ENCODE measurements around the gene GABRB2. TPM values are rescaled to one million over a fixed set of nuclear protein-coding genes. Genes with fewer than 3 reads are reported as not detected.
"Not testable (repeated sequence)": the region's sequence is repeated elsewhere in the genome, so short reads cannot be mapped to it uniquely, and the experiment has no call there.

The GABRB2 gene
- total RNA-seq, result 0.25 TPM
- long read RNA-seq, result 0 reads

DNA sequence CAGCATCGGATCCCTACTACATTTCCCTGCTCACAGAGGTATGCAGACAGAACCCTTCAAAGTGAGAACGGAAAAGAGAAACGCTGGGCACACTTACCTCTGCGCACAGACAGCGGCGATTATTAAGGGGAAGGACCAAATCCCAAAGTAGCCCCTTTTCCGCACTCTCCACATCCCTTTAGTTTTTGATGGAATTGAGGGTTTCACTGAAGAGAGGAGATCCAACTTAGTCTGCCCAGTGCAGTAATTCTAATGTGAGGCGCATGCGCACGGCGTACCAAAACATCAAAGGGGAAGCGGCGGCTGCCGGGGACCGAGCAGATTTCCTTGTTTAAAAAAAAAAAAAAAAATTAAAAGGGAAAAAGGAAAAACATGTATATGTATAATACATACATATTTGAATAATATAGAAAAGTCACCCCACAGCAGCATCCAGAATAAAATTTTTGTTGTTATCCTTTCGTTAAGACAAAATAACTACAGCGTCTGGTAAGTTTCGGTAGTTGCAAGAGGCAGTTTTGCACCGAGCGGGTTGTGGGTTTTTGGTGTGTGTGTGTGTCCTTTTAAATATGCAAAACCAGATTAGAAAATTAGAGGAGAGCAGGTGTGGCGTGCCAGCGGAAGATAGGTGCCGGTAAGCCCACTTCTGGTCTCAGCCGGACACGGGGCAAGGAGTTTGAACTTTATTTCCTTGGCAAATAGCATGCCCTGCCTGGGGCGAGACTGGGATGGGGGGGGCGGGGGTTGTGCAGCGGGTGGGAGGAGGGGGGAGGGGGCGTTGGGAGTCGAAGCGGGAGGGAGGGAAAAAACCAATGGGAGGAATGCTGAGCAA, at the start of gene GABRB2:
TSS of gene GABRB2 (minus strand) at position 256 of the 832 bp plus-strand sequence. CDS start at position 174, 82 bp downstream.
- no peak for ATAC-seq
- peak; percentile 62 for DNase-seq
- intact Hi-C loops (cut with micrococcal nuclease), result no loop called here

DNA sequence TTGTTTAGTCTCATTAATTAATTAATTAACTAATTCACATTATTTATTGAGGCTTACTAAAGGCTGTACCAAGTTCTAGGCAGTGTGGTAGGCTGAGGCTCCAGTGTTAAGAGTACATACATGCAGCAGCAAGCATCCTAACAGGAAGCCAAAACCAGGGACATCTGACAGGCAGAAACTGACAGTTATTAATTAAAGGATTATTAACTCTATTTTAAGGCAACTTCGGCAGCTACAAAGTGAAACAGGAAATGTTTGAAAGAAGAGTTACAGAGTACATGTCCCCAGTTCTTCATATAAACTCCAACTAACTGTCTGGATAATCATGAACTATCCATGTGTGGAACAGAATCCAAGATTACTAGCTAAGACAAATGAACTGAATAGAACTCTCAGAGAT, 39.3 kb upstream of the GABRB2 start:
- ATAC-seq (no peak), DNase-seq (no peak)
- intact Hi-C loops (cut with micrococcal nuclease), result no loop called here

DNA sequence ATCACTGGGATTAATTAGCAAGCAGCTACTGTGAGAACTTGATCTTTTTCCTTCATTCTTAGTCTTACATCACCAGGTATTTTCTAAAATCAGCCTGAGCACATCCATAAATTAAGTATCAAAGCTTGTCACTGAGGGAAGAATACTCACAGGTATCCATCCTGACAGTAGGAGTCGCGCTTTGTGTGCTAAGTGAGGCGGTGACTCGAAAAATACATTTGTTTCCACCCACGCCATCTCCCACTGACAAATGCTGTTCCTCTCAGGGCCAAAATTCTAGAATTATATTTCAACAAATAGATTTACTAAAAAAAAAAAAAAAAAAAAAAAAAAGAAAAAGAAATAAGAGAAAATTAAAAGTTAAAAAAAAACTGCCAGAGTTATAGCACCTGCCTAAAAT, 34.1 kb upstream of the GABRB2 start:
- ATAC-seq (no peak), DNase-seq (no peak)
- intact Hi-C loops (cut with micrococcal nuclease), result no loop called here

DNA sequence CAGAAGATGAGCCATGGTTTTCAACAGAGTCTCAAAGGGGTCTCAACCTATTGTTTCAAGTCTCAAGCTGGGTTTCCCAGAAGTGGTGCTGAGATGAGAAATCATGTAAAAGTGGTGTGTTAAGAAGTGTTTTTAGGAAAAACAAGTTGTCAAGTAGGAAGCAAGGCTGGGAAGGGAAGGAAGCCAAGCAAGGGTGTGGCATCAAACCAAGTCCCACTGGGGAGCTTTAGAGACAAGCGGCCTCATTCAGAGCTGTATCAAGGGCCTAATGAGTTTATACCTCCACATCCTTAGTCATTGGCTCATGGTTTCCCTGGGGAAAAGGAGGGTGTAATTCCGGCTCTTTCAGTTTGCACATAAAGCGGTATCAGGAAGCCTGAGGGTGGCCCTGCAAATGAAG, 26.4 kb upstream of the GABRB2 start:
- peak; percentile 18 for DNase-seq
- intact Hi-C loops (cut with micrococcal nuclease), result no loop called here
- no peak for ATAC-seq

DNA sequence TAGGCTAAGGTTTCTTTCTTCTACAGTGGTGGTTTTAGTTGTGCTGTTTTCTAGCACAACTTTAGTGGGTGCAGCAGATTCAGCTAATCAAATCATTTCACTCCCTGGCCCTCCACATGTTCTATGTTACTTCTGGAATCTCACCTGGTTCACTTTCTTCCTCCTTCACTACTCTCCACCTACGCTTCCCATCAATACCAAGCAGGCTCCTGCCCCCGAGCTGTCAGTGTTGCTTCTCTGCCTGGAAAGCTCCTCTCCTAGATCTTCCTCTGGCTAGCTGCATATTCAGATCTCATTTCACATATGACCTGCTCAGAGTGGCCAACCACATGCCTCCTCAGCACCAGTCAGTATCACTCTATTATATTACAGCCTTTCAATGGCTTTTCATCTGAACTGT, 19.6 kb upstream of the GABRB2 start:
- ATAC-seq, result no peak
- no peak for DNase-seq
- intact Hi-C loops (cut with micrococcal nuclease), result no loop called here

DNA sequence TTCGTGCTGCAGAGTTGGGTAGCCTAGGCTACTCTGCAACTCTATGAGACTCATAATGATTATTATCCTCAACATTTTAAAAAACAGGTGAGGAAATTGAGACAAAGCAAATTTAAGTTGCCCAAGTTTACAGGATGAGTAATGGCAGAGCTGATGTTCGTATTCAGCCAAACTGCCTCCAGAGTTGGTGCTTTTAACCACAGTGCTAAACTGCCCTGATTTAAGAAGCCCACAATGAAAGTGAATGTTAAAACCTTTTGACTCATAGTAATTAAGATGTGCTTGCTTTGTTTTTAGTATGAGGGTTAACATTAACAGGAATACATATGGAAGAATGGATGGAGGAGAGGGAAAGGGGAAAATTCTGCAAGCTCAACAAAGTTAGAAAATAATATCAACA, 15.9 kb upstream of the GABRB2 start:
- no peak for ATAC-seq
- DNase-seq, result no peak
- intact Hi-C loops (cut with micrococcal nuclease), result no loop called here

DNA sequence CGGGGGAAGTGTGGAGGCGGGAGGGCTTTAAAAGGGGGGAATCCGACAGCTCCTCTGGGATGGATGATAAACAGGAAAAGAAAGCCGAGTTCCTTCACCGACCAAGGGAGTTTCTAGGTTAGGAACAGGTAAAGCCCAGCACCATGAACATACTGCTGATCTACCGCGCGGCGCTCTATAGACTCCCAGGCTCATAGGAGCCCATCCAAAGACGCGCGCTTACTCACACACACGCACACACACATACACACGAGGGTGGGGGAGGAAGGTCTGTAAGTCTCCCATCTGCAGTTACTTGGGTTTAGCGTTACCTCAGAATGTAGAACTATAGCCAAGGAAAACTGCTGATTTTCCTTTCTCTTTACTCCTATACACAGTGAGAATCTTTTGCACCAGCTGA, 2.6 kb upstream of the GABRB2 start:
- intact Hi-C loops (cut with micrococcal nuclease), result no loop called here
- DNase-seq (no peak), ATAC-seq (no peak)

DNA sequence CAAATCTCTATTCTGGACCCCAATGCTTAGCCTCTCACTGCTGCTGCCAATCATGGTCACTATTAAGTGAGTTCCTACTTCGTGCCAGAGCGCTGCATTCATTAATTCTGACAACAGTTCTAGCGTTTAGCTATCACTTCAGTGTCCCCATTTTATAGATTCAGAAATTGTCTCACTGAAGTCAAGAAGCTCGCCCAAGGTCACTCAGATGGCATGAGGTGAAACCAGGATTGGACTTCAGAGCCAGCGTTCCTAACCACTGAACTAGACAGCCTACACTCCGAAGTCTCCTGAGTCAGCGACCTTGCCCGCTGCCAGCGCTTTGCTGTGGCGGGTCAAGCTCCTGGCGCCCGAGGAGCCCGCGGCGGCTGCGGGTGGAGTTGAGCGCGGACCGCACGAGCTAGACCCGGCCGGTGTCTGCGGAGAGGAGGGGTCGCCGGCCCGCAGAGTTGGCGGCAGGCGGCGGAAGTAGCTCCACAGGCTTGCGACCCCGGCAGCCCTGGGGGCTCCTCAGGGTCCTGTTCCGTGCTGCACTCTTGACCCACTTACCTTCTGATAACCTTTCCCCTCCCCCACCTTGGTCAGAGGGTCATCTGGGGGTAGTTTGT, 2.1 kb upstream of the GABRB2 start:
- ATAC-seq (no peak), DNase-seq (peak; percentile 25)
- intact Hi-C loops (cut with micrococcal nuclease), result no loop called here

DNA sequence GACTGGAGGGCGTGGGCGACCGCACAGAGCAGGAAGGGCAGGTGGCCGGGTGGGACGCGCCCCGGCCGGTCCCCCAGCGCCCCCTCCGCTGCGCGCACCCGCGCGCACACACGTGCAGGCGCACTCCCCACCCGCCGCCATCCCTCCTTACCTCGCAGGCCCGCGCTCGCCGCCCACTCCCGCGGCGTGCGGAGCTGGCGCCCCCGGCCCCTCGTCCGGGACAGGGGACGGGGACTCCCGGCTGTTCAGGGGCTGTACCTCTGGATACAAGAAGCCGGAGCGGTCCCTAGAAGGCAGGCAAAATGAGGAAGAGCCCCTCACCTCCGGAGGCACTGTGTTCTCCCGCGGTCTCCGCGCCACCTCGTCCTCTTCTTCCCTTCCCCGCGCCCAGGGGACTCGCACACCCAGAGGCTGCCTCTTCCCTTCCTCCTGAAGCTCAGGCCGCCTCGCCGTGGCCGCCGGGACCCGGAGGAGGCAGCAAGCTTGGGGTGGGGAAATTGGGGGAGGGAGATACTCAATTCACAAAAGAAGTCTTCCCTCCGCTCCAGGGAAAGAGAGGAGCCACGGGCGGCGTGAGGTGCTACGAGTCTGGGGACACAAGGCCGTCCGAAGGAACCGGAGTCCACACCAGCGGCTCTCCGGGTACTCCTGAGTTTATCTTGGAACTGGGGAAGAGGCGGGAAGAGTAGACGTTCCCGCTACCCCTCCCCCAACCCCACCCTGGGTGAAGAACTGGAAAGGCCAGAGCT, 1.4 kb upstream of the GABRB2 start:
- DNase-seq (peak; percentile 15), ATAC-seq (no peak)
- intact Hi-C loops (cut with micrococcal nuclease), result no loop called here

DNA sequence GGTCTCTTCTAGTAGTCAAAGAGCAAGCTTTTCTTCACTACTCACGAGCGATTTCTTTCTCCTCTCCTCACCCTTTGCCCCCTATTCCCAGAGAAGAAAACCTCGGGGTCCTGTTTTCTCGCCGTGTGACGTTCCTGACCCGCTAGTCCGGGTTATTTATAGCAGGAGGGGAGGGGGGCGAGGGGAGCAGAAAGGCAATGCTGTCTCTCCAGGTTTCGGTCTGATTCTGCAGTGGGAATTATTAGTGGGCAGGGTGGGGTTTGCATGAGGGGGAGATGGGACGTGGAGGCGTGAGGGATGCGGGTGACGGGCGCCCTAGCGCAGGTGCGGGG, 847 bp upstream of the GABRB2 start:
- ATAC-seq, result no peak
- no peak for DNase-seq
- intact Hi-C loops (cut with micrococcal nuclease), result no loop called here

DNA sequence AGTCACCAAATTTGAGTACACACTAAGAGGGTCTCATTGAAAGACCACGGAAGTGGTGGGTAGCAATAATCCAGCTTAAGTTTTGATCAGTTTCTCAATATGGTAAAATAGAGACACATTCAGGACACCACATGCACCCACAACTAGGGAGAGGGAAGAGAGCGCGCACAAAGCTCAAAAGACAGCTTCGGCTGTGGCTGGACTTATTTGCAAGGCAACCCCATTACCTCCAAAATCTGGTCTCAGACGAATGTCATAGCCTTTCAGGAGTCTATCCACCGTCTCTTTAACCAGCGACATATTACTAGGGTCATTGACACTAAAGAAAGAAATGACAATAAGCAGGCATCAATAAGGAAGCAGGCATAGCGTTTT, 443 bp downstream of the GABRB2 start:
- intact Hi-C loops (cut with micrococcal nuclease), result no loop called here
- no peak for ATAC-seq
- no peak for DNase-seq

DNA sequence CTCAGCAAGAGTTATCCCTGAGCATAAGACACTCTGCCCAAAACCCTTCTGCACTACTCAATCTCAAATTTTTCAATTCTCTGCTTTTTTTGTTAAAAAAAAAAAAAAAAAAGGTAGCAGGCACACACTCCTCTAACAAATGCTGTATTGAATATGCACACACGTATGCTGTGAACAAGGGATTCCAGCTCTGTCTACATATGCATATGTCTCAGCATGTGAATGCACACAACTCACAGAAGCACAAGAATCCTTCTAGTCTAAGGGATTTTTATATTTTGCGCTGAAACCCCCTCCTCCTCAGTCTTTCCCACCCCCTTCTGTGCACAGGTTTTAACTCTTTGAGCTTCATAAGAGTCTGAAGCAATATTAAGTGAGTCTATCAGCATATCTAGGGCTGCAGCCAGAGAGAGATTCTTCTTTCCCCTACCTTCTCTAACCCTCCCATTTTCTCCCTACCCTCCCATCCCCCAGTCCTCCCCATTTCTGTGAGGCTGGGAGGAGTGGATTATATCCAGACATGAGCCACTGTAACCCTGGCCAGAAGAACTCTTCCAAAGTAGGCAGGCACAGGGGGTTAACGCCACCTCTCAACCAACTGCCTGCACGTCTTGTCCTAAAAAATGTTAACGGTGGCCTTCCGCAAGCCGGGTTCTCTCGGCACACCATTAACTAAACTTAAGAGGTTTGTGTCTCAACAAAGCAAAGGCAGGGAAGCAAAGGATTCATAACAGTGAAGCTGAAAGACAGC, 1.0 kb downstream of the GABRB2 start:
- DNase-seq, result no peak
- intact Hi-C loops (cut with micrococcal nuclease), result no loop called here
- no peak for ATAC-seq

DNA sequence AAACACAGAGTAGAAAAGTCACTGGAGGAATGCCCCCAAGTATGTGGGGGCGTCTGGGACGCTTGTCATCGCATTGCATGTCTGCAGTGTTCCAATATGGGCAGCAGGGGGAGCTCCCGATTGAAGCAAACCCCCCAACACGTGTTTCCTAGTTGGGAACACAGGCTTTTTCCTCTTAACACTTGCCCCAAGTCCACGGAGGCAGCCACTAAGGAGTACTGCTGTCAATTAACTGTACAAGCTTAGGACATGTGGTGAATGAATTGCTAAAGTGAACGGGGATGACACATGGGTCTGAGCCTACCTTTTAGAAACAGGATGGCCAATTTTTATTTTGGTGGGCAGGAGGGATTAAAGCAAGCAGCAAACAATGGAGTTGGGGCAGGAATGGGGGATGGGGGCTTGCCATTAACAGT, 2.2 kb downstream of the GABRB2 start:
- intact Hi-C loops (cut with micrococcal nuclease), result no loop called here
- ATAC-seq (no peak), DNase-seq (peak; percentile 27)

DNA sequence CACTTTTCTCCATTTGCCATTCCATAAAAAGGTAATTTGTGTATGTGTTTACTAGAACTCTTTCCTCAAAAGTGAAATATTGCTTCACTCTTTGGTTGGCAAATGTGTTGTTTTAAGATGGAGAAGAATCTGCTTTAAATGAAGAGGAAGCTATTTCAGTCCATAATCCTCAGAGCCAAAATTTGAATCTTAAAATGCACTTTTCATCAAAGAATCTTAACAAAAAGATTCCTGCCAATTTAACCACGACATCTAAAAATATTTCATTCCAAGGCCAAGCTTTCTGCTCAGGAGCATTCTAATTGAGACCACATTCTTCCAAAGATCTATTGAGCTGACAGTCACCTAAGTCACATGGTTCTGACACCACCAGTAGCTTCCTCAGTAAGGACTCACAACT, 7.5 kb downstream of the GABRB2 start:
- no peak for ATAC-seq
- intact Hi-C loops (cut with micrococcal nuclease), result no loop called here

DNA sequence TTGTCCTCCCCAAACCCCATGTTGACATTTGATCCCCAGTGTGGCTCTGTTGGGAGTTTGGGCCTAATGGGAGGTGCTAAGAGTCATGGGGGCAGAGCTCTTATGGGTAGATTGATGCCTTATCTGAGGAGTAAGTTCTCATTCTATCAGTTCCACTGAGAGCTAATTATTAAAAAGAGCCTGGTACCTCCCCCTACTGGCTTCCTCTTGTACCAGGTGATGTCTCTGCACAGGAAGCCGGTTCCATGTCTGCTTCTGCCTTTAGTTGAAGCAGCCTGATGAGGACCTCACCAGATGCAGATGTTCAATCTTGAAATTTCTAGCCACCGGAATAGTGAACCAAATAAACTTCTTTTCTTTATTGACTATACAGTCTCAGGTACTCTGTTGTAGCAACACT, 10.8 kb downstream of the GABRB2 start:
- no peak for ATAC-seq
- intact Hi-C loops (cut with micrococcal nuclease), result no loop called here
- DNase-seq, result no peak

More for the DNA sequence above, 7.5 kb downstream of the GABRB2 start:
- no peak for DNase-seq

DNA sequence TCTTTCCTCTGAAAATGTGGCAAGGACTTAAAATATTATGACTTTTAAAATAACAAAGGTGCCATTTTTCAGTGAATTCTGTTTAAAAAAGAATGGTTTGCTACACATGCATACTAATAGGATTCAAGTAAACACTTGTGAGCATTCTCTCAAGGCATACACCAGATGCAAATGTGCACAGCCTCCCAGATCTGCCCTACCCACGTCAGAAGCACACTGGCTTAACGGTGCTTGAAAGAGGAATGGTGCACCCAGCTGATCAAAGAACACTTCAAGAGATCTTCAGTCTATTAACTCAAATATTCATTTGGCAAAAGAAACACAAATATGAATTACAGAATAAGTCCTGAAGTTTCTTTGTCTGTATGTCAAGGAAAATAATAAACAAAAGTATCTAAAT, 15.8 kb downstream of the GABRB2 start:
- ATAC-seq (no peak), DNase-seq (no peak)
- intact Hi-C loops (cut with micrococcal nuclease), result no loop called here

DNA sequence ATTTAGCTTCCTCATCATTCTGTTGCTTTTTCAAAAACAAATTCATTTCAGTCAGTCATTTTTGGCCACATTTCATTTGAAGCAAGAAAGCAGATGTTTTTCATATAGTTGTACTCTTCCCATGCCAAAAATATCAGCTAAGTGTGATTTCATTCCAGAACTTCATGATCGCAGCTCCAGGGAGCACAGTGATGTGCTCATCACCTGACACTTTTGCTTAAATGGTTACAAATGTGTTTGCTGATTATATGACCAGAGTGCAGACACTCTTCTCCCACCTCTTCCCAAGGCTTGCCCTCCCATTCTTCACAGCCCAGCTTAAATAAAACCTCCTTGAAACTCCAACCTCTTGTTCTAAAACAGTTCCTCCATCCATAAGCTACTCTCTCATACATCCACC, 32.6 kb downstream of the GABRB2 start:
- ATAC-seq (no peak), DNase-seq (no peak)
- intact Hi-C loops (cut with micrococcal nuclease), result no loop called here

DNA sequence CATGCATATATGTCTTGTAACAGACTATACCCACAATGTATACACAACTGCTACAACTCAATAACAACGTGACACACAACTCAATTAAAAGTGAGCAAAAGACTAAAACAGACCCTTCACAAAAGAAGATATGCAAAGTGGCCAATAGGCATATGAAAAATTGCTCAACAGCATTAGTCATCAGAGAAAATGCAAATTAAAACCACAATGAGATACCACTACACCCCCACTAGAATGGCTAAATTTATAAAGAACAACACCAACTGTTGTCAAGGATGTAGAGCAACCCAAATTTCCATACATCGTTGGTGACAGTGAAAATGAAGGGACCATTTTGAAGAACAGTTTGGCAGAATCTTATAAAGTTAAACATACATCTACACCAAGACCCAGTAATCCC, 38.9 kb downstream of the GABRB2 start:
- no peak for ATAC-seq
- intact Hi-C loops (cut with micrococcal nuclease), result no loop called here
- no peak for DNase-seq

DNA sequence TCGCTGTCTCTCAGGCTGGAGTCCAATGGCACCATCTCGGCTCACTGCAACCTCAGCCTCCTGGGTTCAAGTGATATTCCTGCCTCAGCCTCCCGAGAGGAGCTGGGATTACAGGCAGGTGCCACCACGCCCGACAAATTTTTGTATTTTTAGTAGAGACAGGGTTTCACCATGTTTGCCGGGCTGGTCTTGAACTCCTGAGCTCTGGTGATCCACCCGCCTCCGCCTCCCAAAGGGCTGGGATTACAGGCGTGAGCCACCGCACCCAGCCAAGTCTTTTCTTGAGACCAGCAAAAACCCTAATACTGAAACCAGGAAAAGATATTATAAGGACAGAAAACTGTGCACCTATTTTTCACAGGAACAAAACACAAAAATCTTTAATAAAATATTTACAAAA, 41.4 kb downstream of the GABRB2 start:
- ATAC-seq; intact Hi-C loops (cut with micrococcal nuclease); DNase-seq: not testable (repeated sequence)

DNA sequence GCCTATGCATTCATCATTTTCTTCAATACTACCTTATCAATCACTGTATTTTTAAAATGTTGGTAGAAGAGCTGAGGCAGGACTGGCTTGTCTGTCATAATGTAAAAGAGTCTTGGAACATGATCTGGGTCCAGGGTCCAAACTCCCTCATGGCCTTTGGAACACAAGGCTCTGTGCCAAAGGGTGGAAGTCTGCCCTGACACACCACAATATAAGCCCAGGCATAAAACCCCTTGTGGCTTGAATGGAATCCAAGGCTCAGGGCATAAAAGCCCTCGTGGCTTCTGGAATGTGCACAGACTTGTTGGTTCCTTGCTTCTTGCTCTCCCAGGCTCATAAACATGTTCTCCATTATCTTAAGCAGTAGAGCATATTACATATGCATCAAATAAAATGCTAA, 48.0 kb downstream of the GABRB2 start:
- DNase-seq (no peak), ATAC-seq (no peak)
- intact Hi-C loops (cut with micrococcal nuclease), result no loop called here
